Epithelial cell of proximal tubule (primary cell): ENCODE data around the gene TP73. TPM values are rescaled to one million over a fixed set of nuclear protein-coding genes. Genes with fewer than 3 reads are reported as not detected.
A peak's percentile ranks its signal among the peaks of the same experiment; 100 is the strongest.

Source experiments
- DNase-seq: peaks from one replicate; pipeline ENCODE4 v3.0.0-alpha.2; 2011; ENCODE audit warnings: low read depth
- H3K4me3 ChIP-seq: 2 replicates; pipeline ENCODE4 v1.5.1; 2011; ENCODE audit warnings: low read depth, mild to moderate bottlenecking, low read length
- CTCF ChIP-seq: conservative IDR thresholded peaks from 2 replicates; pipeline ENCODE4 v1.5.1; 2012; ENCODE audit warnings: low read depth, mild to moderate bottlenecking, low read length
- total RNA-seq: library from RNA; depleted of rRNA; stranded (reverse); fragments of >200 nt; gene quantifications from 2 replicates; pipeline ENCODE4 v1.2.3, GENCODE V29; 2015

The TP73 gene
- total RNA-seq, 1 donor from 2014 or later: not detected

- no peak for TF ChIP-seq CTCF
These were observed 26.3 kb upstream of the TP73 start for GRCh38 chr1:3626025-3626424.

GRCh38 chr1:3627515-3628253, 24.6 kb upstream of the TP73 start:
- DNase-seq: no peak
- no peak overlapping the region for H3K4me3 ChIP-seq
- TF ChIP-seq CTCF: no peak

More at GRCh38 chr1:3626025-3626424, 26.3 kb upstream of the TP73 start:
- peak overlapping the region; percentile 73 for H3K4me3 ChIP-seq
- no peak for DNase-seq

GRCh38 chr1:3628445-3628844, 23.9 kb upstream of the TP73 start:
- H3K4me3 ChIP-seq: no peak overlapping the region
- DNase-seq: no peak
- no peak for TF ChIP-seq CTCF

GRCh38 chr1:3629561-3630160, 22.7 kb upstream of the TP73 start:
- no peak for DNase-seq
- no peak overlapping the region for H3K4me3 ChIP-seq
- no peak for TF ChIP-seq CTCF

GRCh38 chr1:3630161-3630611, 22.1 kb upstream of the TP73 start:
- H3K4me3 ChIP-seq: no peak overlapping the region
- DNase-seq: no peak
- no peak for TF ChIP-seq CTCF

GRCh38 chr1:3630914-3631313, 21.4 kb upstream of the TP73 start:
- DNase-seq: no peak
- H3K4me3 ChIP-seq: no peak overlapping the region
- TF ChIP-seq CTCF: no peak
